Skin of body (tissue), 2 donors: ENCODE results near the gene RAB19. TPM values are rescaled to one million over a fixed set of nuclear protein-coding genes. Genes with fewer than 3 reads are reported as not detected.
"Not testable (repeated sequence)": the region's sequence is repeated elsewhere in the genome, so short reads cannot be mapped to it uniquely, and the experiment has no call there.

ENCODE experiments used
- DNase-seq: peaks from one replicate; lab custom pipeline; 2025; lab: John Stamatoyannopoulos, UW
- total RNA-seq: library from RNA; depleted of rRNA; stranded (reverse); fragments of >200 nt; gene quantifications from one replicate; pipeline ENCODE4 v1.2.3, GENCODE V29; 2014

RAB19 gene
- total RNA-seq, 1 donor from 2014 or later, result 0.49 TPM

GRCh38 chr7:140400381-140400780, 3.5 kb upstream of the RAB19 start:
- no peak for DNase-seq

- DNase-seq, result no peak
Observed at GRCh38 chr7:140402178-140402835, 1.6 kb upstream of the RAB19 start.

DNA sequence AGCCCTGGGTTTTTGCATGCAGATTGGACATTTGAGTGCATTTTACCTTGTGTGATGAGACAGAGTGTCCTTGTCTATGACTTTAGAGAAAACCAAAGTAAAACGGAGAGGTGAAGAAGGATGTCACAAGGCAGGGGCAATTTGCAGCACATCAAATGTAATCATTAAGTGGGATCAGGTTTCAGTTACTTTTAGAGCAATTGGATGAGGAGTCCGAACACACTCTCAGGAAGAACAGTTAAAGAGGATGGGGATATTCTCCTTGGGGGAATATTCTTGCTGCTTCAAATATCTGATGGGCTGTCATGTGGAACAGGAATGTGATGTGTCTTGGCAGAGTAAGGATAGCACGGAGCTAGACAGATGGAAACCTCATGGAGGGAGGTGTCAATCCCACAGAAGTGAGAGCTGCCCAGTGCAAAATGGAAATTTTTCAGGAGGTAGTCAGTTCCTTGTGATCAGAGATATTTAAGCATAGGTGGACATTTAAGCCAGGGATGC, 757 bp downstream of the RAB19 start:
- DNase-seq, result no peak

DNA sequence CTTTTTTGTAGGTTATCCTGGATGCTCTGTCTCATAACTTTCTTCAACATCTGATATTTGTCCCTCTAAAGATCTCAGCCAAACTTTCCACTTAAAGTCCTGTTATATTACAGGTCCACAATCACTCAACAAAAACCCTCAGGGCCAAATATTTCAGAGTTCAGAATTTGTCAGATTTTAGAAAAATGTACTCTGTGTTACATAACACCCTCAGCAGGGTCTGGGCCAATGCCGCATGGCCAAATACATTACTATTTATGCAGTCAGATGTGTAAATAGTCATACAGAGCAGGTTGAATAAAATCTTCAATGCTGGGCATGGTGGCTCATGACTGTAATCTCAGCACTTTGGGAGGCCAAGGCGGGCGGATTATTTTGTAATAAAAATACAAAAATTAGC, 11.5 kb downstream of the RAB19 start:
- no peak for DNase-seq

DNA sequence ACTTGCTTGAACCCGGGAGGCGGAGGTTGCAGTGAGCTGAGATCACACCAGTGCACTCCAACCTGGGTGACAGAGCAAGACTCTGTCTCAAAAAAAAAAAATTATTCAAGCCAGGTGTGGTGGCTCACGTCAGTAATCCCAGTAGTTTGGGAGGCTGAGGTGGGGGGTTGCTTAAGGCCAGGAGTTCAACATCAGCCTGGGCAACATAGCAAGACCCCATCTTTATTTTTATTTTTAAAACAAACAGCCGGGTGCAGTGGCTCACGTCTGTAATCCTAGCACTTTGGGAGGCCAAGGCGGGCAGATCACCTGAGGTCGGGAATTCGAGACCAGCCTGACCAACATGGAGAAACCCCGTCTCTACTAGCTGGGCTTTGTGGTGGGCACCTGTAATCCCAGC, 12.0 kb downstream of the RAB19 start:
- DNase-seq, result not testable (repeated sequence)

GRCh38 chr7:140416560-140416959, 12.7 kb downstream of the RAB19 start:
- DNase-seq, result no peak

DNA sequence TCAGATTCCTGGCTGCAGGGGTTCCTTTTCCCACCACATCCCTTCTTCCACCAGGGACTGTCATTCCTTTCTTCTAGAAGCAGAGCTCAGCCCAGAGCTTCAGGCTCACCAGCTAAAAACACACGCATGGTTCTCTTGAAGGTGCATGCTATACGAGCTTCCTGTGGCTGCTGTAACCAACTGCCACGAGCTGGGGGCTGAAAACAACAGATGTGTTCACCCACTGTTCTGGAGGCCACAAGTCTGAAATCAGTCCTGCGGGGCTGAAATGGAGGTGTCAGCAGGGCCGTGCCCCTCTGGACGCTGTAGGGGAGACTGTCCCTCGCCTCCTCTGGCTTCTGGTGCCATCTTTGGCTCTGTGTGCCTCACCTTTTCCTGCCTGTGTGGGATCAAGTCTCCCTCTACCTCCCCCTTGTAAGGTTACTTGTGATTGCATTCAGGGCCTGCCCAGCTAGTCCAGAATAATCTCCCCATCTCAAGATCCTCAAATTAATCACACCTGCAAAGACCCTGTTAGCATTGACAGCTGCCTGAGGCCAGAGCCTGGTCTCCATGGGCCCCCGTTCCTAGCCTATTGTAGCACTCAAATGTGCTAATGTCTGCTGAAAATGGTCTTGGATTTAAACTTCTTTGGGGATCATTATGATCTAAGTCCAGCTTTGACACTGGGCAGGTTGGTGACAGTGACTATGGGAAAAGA, 13.7 kb downstream of the RAB19 start:
- no peak for DNase-seq

DNA sequence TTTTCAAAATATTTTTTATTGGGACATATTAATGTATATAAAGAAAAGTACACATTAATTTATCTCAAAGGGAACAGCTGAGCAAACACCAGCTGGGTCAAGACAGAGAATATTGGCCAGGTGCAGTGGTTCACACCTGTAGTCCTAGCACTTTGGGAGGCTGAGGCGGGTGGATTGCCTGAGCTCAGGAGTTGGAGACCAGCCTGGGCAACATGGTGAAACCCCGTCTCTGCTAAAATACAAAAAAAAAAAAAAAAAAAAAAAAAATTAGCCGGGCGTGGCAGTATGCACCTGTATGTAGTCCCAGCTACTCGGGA, 14.3 kb downstream of the RAB19 start:
- DNase-seq, result not testable (repeated sequence)

DNA sequence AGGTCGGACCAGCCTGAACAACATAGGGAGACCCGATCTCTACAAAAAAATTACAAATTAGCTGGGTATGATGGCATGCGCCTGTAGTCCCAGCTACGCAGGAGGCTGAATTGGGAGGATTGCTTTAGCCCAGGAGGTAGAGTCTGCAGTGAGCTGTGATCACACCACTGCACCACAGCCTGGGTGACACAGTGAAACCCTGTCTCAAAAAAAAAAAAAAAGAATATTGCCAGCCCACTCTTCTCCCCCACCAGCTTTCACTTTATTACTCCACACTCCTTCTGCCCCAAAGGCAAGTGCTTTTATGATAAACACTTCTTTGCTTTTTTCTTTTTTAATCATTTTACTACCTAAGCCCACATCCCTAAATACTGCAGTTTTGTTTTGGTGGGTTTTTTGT, 14.8 kb downstream of the RAB19 start:
- no peak for DNase-seq

- DNase-seq, result no peak
Observed at GRCh38 chr7:140421521-140421920, 17.7 kb downstream of the RAB19 start.

DNA sequence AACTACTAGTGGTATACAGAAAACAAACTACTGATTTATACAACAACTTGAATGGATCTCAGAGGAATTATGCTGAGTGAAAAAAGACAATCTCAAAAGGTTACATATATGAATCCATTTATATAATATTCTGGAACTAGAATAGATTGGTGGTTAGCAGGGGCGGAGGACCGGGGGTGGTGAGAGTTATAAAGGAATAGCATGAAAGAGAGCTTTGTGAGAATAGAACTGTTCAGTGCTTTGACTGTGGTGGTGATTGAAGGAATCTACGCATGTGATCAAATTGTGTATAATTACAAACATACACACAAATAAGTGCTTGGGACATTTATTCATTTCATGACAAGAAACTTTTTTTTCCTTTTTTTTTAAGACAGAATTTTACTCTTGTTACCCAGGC, 19.6 kb downstream of the RAB19 start:
- no peak for DNase-seq

- no peak for DNase-seq
Observed at GRCh38 chr7:140425718-140426117, 21.9 kb downstream of the RAB19 start.

GRCh38 chr7:140426130-140426529, 22.3 kb downstream of the RAB19 start:
- no peak for DNase-seq

DNA sequence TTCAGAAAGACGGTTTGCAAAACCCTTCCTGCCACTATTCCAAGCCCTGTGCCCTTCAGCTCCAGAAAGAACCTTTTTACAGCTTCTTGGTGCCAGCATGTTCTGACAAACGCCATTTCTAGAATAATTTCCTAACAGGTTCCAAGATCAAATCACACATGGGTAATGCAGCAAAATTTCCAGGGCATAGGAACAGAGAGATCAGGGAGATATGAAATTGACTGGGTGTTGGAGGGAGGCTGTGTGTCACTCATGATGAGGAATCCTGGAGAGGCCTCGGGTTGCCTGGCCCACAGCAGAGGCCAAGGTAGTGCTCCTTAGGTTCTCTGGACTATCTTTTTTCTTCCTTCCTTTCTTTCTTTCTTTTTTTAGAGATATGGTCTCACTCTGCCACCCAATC, 29.5 kb downstream of the RAB19 start:
- DNase-seq, result no peak

- DNase-seq, result no peak
Observed at GRCh38 chr7:140435252-140435895, 31.5 kb downstream of the RAB19 start.

GRCh38 chr7:140439359-140439758, 35.5 kb downstream of the RAB19 start:
- no peak for DNase-seq

DNA sequence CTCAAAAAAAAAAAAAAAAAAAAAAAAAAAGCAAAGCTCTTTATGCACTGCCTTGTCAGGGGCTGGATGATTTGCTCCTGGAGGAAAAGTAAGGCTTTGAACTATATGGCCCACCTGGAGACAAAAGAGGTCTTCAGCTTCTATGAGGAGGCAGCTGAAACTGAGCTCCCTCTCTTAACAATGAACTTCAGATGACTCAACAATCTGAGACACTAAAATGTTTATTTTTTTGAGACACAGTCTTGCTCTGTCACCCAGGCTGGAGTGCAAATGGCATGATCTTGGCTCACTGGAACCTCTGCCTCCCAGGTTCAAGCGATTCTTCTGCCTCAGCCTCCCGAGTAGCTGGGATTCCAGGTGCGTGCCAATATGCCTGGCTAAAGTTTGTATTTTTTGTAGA, 36.7 kb downstream of the RAB19 start:
- DNase-seq, result no peak

- DNase-seq, result no peak
Observed at GRCh38 chr7:140441519-140441918, 37.7 kb downstream of the RAB19 start.

GRCh38 chr7:140446467-140446866, 42.6 kb downstream of the RAB19 start:
- DNase-seq, result no peak

GRCh38 chr7:140447841-140448240, 44.0 kb downstream of the RAB19 start:
- no peak for DNase-seq

DNA sequence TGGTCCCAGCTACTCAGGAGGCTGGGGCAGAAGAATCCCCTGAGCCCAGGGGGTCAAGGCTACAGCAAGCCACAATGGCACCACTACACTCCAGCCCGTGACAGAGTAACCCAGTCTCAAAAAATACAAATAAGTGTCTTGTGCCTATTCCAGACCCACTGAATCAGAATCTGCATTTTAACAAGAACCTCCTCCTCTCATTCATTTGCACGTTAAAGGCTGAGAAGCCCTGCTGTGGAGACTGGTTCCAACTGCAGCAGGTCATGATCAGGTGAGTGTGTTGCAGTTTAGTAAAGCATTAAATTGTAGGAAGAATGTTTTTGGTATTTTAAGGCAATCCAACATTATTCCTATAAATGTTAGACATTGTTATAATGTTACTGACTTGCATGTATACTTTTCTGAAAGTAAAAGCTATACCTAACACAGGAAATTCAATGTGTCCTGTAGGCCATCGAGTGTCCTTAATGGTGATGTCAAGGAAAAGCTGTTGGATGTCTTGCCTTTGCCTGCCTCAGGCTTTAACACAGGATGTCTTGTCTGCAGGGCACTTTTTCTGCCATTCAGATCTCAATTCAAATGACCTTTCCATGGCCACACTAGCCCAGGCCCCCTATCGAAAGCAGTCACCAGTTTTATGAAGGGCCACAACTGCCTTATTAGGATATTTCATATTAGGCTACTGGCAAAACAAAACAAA, 45.1 kb downstream of the RAB19 start:
- DNase-seq, result no peak

GRCh38 chr7:140451716-140452115, 47.9 kb downstream of the RAB19 start:
- no peak for DNase-seq
